ENCODE data around the gene LMTK2. TPM values are rescaled to one million over a fixed set of nuclear protein-coding genes. Genes with fewer than 3 reads are reported as not detected.

LMTK2 gene
- total RNA-seq, 2 experiments from 2014 or later, result 10.0 to 17.5 TPM

- no TSS peak for BruUV-seq (replicated peaks)
- intact Hi-C loops (cut with micrococcal nuclease; ENCODE audit: unreplicated experiment), result no loop called here
Observed at GRCh38 chr7:98135984-98136383, 29.3 kb downstream of the LMTK2 start.

GRCh38 chr7:98136423-98136822 lies 29.8 kb downstream of the LMTK2 start:
- Histone ChIP-seq H3K9me2 (ENCODE audit: insufficient read depth, low read length) (no peaks in the 10 kb centered on the region), H3K4me2 (ENCODE audit: low read length) (no peak overlapping the region), H4K20me1 (ENCODE audit: insufficient read depth, low read length) (peaks cover 55% of the 10 kb centered on the region), H2AFZ (ENCODE audit: low read length) (no peak overlapping the region), H3K4me1 (ENCODE audit: insufficient read depth, low read length, poor library complexity, severe bottlenecking) (peaks cover 17% of the 10 kb centered on the region), H3K27ac (ENCODE audit: low read depth, low read length, poor library complexity, severe bottlenecking) (no peak overlapping the region), H3K36me3 (ENCODE audit: insufficient read depth, low read length) (peaks cover 18% of the 10 kb centered on the region; the same call in 1 of the 2 replicates), H3K4me3 (ENCODE audit: low read depth, low read length, poor library complexity, severe bottlenecking) (no peak overlapping the region), H3K79me2 (ENCODE audit: insufficient read depth, low read depth, low read length) (peaks cover 4% of the 10 kb centered on the region; the same call in 1 of the 2 replicates), H3K9me3 (ENCODE audit: low read length) (no peaks in the 10 kb centered on the region)
- no peak for DNase-seq (ENCODE audit: low spot score)
- intact Hi-C loops (cut with micrococcal nuclease; ENCODE audit: unreplicated experiment), result no loop called here
- CTCF ChIA-PET (ENCODE audit: unreplicated experiment), result no interaction called here
- POLR2A ChIA-PET, result interaction anchor here (0.5 to 0.8 kb wide), 2 partner anchors 9 to 21 kb away, joined by 3 read pairs; no protein-coding TSS in a partner anchor
- TF ChIP-seq EZH2phosphoT487 (IDR thresholded peaks at IDR 0.05; ENCODE audit: borderline replicate concordance, low read depth, low read length), result no peak
- TF ChIP-seq CTCF (conservative IDR thresholded peaks at IDR 0.05; ENCODE audit: low read length), result no peak
- no TSS peak for BruUV-seq (replicated peaks)

More at GRCh38 chr7:98135984-98136383, 29.3 kb downstream of the LMTK2 start:
- ChIA-PET CTCF (ENCODE audit: unreplicated experiment) (no interaction called here), POLR2A (interaction anchor here (0.5 kb wide), 1 partner anchor 21 kb away, joined by 3 read pairs; no protein-coding TSS in a partner anchor)
- Histone ChIP-seq H3K27ac (ENCODE audit: low read depth, low read length, poor library complexity, severe bottlenecking) (no peak overlapping the region), H4K20me1 (ENCODE audit: insufficient read depth, low read length) (peaks cover 60% of the 10 kb centered on the region), H2AFZ (ENCODE audit: low read length) (no peak overlapping the region), H3K9me3 (ENCODE audit: low read length) (no peaks in the 10 kb centered on the region), H3K4me1 (ENCODE audit: insufficient read depth, low read length, poor library complexity, severe bottlenecking) (peaks cover 17% of the 10 kb centered on the region), H3K4me2 (ENCODE audit: low read length) (no peak overlapping the region), H3K36me3 (ENCODE audit: insufficient read depth, low read length) (peaks cover 18% of the 10 kb centered on the region; the same call in 1 of the 2 replicates), H3K4me3 (ENCODE audit: low read depth, low read length, poor library complexity, severe bottlenecking) (no peak overlapping the region), H3K79me2 (ENCODE audit: insufficient read depth, low read depth, low read length) (peaks cover 4% of the 10 kb centered on the region; the same call in 1 of the 2 replicates), H3K9me2 (ENCODE audit: insufficient read depth, low read length) (no peaks in the 10 kb centered on the region)
- TF ChIP-seq EZH2phosphoT487 (IDR thresholded peaks at IDR 0.05; ENCODE audit: borderline replicate concordance, low read depth, low read length), result no peak
- no peak for TF ChIP-seq CTCF (conservative IDR thresholded peaks at IDR 0.05; ENCODE audit: low read length)
- DNase-seq (ENCODE audit: low spot score), result no peak

GRCh38 chr7:98137134-98137825 lies 30.6 kb downstream of the LMTK2 start:
- POLR2A ChIA-PET, result interaction anchor here (0.8 kb wide), 1 partner anchor 8 kb away, joined by 3 read pairs; no protein-coding TSS in a partner anchor
- Histone ChIP-seq H2AFZ (ENCODE audit: low read length) (no peak overlapping the region), H3K36me3 (ENCODE audit: insufficient read depth, low read length) (peaks cover 18% of the 10 kb centered on the region; the same call in 1 of the 2 replicates), H3K4me3 (ENCODE audit: low read depth, low read length, poor library complexity, severe bottlenecking) (no peak overlapping the region), H3K27ac (ENCODE audit: low read depth, low read length, poor library complexity, severe bottlenecking) (no peak overlapping the region), H3K4me2 (ENCODE audit: low read length) (no peak overlapping the region), H3K4me1 (ENCODE audit: insufficient read depth, low read length, poor library complexity, severe bottlenecking) (peaks cover 16% of the 10 kb centered on the region), H3K79me2 (ENCODE audit: insufficient read depth, low read depth, low read length) (peaks cover 4% of the 10 kb centered on the region; the same call in 1 of the 2 replicates), H4K20me1 (ENCODE audit: insufficient read depth, low read length) (peaks cover 47% of the 10 kb centered on the region), H3K9me3 (ENCODE audit: low read length) (no peaks in the 10 kb centered on the region), H3K9me2 (ENCODE audit: insufficient read depth, low read length) (no peaks in the 10 kb centered on the region)
- intact Hi-C loops (cut with micrococcal nuclease; ENCODE audit: unreplicated experiment), result no loop called here
- no TSS peak for BruUV-seq (replicated peaks)
- CTCF ChIA-PET (ENCODE audit: unreplicated experiment), result no interaction called here
- no peak for DNase-seq (ENCODE audit: low spot score)
- TF ChIP-seq CTCF (conservative IDR thresholded peaks at IDR 0.05; ENCODE audit: low read length), result peak; percentile 58
- no peak for TF ChIP-seq EZH2phosphoT487 (IDR thresholded peaks at IDR 0.05; ENCODE audit: borderline replicate concordance, low read depth, low read length)

Data from OCI-LY7 (cell line).